WI38 (cell line): ENCODE measurements around the gene SPTBN2.

ENCODE experiments used
- H3K4me3 ChIP-seq: 2 replicates; pipeline ENCODE4 v1.5.1; 2011; ENCODE audit warnings: low read depth, mild to moderate bottlenecking, control low read depth, low read length
- CTCF ChIP-seq: IDR thresholded peaks from 2 replicates; pipeline ENCODE4 v1.5.1; 2012; ENCODE audit warnings: low read depth, mild to moderate bottlenecking, control low read depth, low read length

SPTBN2 gene

GRCh38 chr11:66694056-66694410, 35.0 kb downstream of the SPTBN2 start:
- no peak for TF ChIP-seq CTCF

GRCh38 chr11:66693356-66694055, 35.5 kb downstream of the SPTBN2 start:
- TF ChIP-seq CTCF, result no peak

More at GRCh38 chr11:66694056-66694410, 35.0 kb downstream of the SPTBN2 start:
- no peak overlapping the region for H3K4me3 ChIP-seq

GRCh38 chr11:66692871-66693331, 36.1 kb downstream of the SPTBN2 start:
- no peak overlapping the region for H3K4me3 ChIP-seq
- no peak for TF ChIP-seq CTCF

More at GRCh38 chr11:66693356-66694055, 35.5 kb downstream of the SPTBN2 start:
- H3K4me3 ChIP-seq, result no peak overlapping the region

- no peak overlapping the region for H3K4me3 ChIP-seq
- no peak for TF ChIP-seq CTCF
Observed at GRCh38 chr11:66692446-66692845, 36.6 kb downstream of the SPTBN2 start.

GRCh38 chr11:66691311-66691980, 37.6 kb downstream of the SPTBN2 start:
- H3K4me3 ChIP-seq, result no peak overlapping the region
- no peak for TF ChIP-seq CTCF

GRCh38 chr11:66689661-66690590, 39.1 kb downstream of the SPTBN2 start:
- no peak for TF ChIP-seq CTCF
- no peak overlapping the region for H3K4me3 ChIP-seq
